ENCODE measurements around the gene SCFD2. TPM values are rescaled to one million over a fixed set of nuclear protein-coding genes. Genes with fewer than 3 reads are reported as not detected.

SCFD2 gene
- total and polyA plus RNA-seq, 5 donors from 2014 or later = 15.0 to 23.9 (median 16.3) TPM

DNA sequence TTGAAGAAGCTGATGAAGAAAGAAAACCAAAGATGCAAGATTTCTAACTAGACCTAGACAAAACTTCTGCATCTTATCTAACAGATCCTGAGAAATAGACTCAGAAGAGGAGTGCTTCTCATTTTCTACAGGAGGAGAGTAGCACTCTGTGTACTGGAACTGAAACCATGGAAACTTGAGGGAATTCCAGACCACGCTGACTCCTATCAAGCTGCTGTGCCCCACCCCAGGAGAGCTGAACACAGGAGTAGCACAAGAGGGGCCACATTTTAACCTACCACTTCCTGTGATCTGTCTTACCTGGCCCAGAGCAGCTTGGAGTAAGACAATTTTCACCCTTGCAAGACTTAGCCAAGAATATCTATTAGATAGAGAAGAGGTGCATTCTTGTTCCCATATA, 248.9 kb downstream of the SCFD2 start:
- Histone ChIP-seq H3K9me3 (ENCODE audit: control insufficient read depth in 2 of 2, low read length in 2 of 2) (no peaks in the 10 kb centered on the region), H3K4me3 (ENCODE audit: low read depth, low read length) (no peak overlapping the region), H3K27ac (ENCODE audit: insufficient read depth, low read length, poor library complexity, severe bottlenecking) (no peak overlapping the region), H3K36me3 (ENCODE audit: control insufficient read depth, insufficient read depth, low read length) (no peaks in the 10 kb centered on the region), H3K27me3 (ENCODE audit: control insufficient read depth, insufficient read depth, low read length) (no peaks in the 10 kb centered on the region), H3K4me1 (ENCODE audit: control insufficient read depth, insufficient read depth, low read length, poor library complexity, severe bottlenecking) (peaks cover 4% of the 10 kb centered on the region)
- ATAC-seq (ENCODE audit: low read depth in 2 of 2) (no peak), DNase-seq (no peak)
- peak overlapping the region in 1 of 3 donors; percentile 32 for H3K27ac Mint-ChIP-seq
- peaks cover 0 to 2% (median 0%) of the 10 kb centered on the region in 7 donors for H3K9me3 Mint-ChIP-seq
- H3K4me1 Mint-ChIP-seq = peaks cover 5 to 9% (median 8%) of the 10 kb centered on the region in 4 donors
- peaks cover 13% of the 10 kb centered on the region for H3K36me3 Mint-ChIP-seq
- no peak overlapping the region for H3K4me3 Mint-ChIP-seq
- H3K27me3 Mint-ChIP-seq = no peaks in the 10 kb centered on the region

DNA sequence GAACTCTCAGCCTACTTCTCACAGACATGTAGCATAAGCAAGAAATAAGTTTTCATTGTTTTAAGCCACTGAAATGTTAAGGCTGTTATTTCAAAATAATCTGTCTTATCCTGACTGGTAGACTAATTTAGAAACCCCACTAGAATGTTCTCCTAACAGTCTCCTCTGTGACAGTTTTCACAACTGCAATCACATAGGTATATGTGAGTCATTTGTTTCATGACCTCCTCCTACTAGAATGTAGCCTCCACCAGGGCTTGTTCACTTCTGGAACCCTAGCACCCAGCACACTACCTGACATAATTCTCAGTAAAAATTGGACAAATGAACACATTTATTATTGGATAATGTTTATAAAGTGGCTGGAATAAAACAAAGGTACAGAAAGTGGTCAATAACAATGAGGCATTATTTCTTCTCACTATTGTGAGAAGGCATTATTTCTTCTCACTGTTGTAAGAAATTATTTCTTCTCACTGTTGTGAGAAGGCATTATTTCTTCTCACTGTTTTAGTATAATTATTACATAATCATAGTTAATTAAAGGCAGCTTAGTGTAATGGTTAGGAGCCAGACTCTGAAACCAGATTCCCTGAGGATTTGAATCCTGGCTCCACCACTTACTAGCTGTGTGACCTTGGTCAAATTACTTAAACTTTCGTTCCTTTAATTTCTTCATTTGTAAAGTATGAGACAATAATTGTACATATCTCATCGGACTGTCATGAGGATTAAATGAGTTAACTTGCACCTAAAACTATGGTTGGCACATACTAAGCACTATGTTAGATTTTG, 252.2 kb downstream of the SCFD2 start:
- peaks cover 28% of the 10 kb centered on the region for H3K36me3 Mint-ChIP-seq
- H3K4me1 Mint-ChIP-seq = peaks cover 5 to 11% (median 9%) of the 10 kb centered on the region in 4 donors
- peaks cover 0 to 10% (median 4%) of the 10 kb centered on the region in 7 donors for H3K9me3 Mint-ChIP-seq
- H3K27me3 Mint-ChIP-seq = no peaks in the 10 kb centered on the region
- DNase-seq = no peak
- no peaks in the 10 kb centered on the region for H3K36me3 ChIP-seq (ENCODE audit: control insufficient read depth, insufficient read depth, low read length)
- H3K4me3 Mint-ChIP-seq = peak overlapping the region in 1 of 4 donors; percentile 66
- no peak overlapping the region for H3K4me3 ChIP-seq (ENCODE audit: low read depth, low read length)
- no peaks in the 10 kb centered on the region for H3K9me3 ChIP-seq (ENCODE audit: control insufficient read depth in 2 of 2, low read length in 2 of 2)
- no peak overlapping the region for H3K27ac Mint-ChIP-seq
- ATAC-seq (ENCODE audit: low read depth in 2 of 2) = no peak
- H3K27ac ChIP-seq (ENCODE audit: insufficient read depth, low read length, poor library complexity, severe bottlenecking) = no peak overlapping the region
- H3K4me1 ChIP-seq (ENCODE audit: control insufficient read depth, insufficient read depth, low read length, poor library complexity, severe bottlenecking) = peaks cover 4% of the 10 kb centered on the region
- H3K27me3 ChIP-seq (ENCODE audit: control insufficient read depth, insufficient read depth, low read length) = no peaks in the 10 kb centered on the region

- Mint-ChIP-seq H3K4me1 (peaks cover 2 to 15% (median 5%) of the 10 kb centered on the region in 4 donors), H3K4me3 (no peak overlapping the region), H3K36me3 (peaks cover 29% of the 10 kb centered on the region), H3K9me3 (peaks cover 3 to 9% (median 5%) of the 10 kb centered on the region in 7 donors), H3K27ac (no peak overlapping the region), H3K27me3 (no peaks in the 10 kb centered on the region)
- no peaks in the 10 kb centered on the region for H3K4me1 ChIP-seq (ENCODE audit: control insufficient read depth, insufficient read depth, low read length, poor library complexity, severe bottlenecking)
- ATAC-seq (ENCODE audit: low read depth in 2 of 2) = no peak
- DNase-seq = no peak
- no peak overlapping the region for H3K27ac ChIP-seq (ENCODE audit: insufficient read depth, low read length, poor library complexity, severe bottlenecking)
- no peaks in the 10 kb centered on the region for H3K27me3 ChIP-seq (ENCODE audit: control insufficient read depth, insufficient read depth, low read length)
- H3K9me3 ChIP-seq (ENCODE audit: control insufficient read depth in 2 of 2, low read length in 2 of 2) = peaks cover 0 to under 1% of the 10 kb centered on the region in 2 experiments
- H3K36me3 ChIP-seq (ENCODE audit: control insufficient read depth, insufficient read depth, low read length) = no peaks in the 10 kb centered on the region
- H3K4me3 ChIP-seq (ENCODE audit: low read depth, low read length) = no peak overlapping the region
Measured at GRCh38 chr4:53105313-53105712, 260.5 kb downstream of the SCFD2 start.

DNA sequence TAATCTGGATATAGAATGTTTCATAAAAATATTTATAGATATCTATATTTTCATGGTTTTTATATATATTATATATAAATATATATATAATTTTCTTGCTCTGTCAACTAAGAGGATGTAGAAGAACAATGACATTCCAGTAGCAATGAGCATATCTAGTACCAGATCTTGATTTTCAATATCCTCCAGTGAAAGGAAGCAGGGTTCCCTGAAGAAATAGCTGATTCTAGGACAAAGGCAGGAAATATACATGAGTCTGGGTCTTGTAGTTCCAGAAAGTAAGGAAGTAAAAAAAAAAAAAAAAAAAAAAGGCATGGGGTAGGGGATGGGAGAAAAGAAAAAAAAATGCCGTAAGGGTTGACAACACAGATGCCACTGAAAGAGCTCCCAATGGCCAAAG, 262.4 kb downstream of the SCFD2 start:
- no peak for ATAC-seq (ENCODE audit: low read depth in 2 of 2)
- peaks cover 34% of the 10 kb centered on the region for H3K36me3 Mint-ChIP-seq
- Histone ChIP-seq H3K27me3 (ENCODE audit: control insufficient read depth, insufficient read depth, low read length) (no peaks in the 10 kb centered on the region), H3K9me3 (ENCODE audit: control insufficient read depth in 2 of 2, low read length in 2 of 2) (peaks cover 0 to 4% of the 10 kb centered on the region in 2 experiments), H3K27ac (ENCODE audit: insufficient read depth, low read length, poor library complexity, severe bottlenecking) (no peak overlapping the region), H3K4me3 (ENCODE audit: low read depth, low read length) (no peak overlapping the region), H3K4me1 (ENCODE audit: control insufficient read depth, insufficient read depth, low read length, poor library complexity, severe bottlenecking) (no peaks in the 10 kb centered on the region), H3K36me3 (ENCODE audit: control insufficient read depth, insufficient read depth, low read length) (no peaks in the 10 kb centered on the region)
- H3K9me3 Mint-ChIP-seq = peaks cover 4 to 19% (median 8%) of the 10 kb centered on the region in 7 donors
- H3K27ac Mint-ChIP-seq = no peak overlapping the region
- H3K4me1 Mint-ChIP-seq = peaks cover 2 to 10% (median 7%) of the 10 kb centered on the region in 4 donors
- no peaks in the 10 kb centered on the region for H3K27me3 Mint-ChIP-seq
- no peak overlapping the region for H3K4me3 Mint-ChIP-seq
- no peak for DNase-seq

- no peaks in the 10 kb centered on the region for H3K36me3 ChIP-seq (ENCODE audit: control insufficient read depth, insufficient read depth, low read length)
- no peaks in the 10 kb centered on the region for H3K27me3 Mint-ChIP-seq
- no peak overlapping the region for H3K4me3 Mint-ChIP-seq
- peaks cover 0 to 14% (median 10%) of the 10 kb centered on the region in 7 donors for H3K9me3 Mint-ChIP-seq
- H3K27ac ChIP-seq (ENCODE audit: insufficient read depth, low read length, poor library complexity, severe bottlenecking) = no peak overlapping the region
- H3K4me1 Mint-ChIP-seq = peaks cover 0 to 7% (median 4%) of the 10 kb centered on the region in 4 donors
- H3K27ac Mint-ChIP-seq = no peak overlapping the region
- ATAC-seq (ENCODE audit: low read depth in 2 of 2) = no peak
- no peak overlapping the region for H3K4me3 ChIP-seq (ENCODE audit: low read depth, low read length)
- no peaks in the 10 kb centered on the region for H3K27me3 ChIP-seq (ENCODE audit: control insufficient read depth, insufficient read depth, low read length)
- H3K36me3 Mint-ChIP-seq = peaks cover 30% of the 10 kb centered on the region
- DNase-seq = no peak
- H3K9me3 ChIP-seq (ENCODE audit: control insufficient read depth in 2 of 2, low read length in 2 of 2) = peaks cover 0 to 4% of the 10 kb centered on the region in 2 experiments
- H3K4me1 ChIP-seq (ENCODE audit: control insufficient read depth, insufficient read depth, low read length, poor library complexity, severe bottlenecking) = no peaks in the 10 kb centered on the region
Measured at GRCh38 chr4:53101191-53101581, 264.7 kb downstream of the SCFD2 start.

DNA sequence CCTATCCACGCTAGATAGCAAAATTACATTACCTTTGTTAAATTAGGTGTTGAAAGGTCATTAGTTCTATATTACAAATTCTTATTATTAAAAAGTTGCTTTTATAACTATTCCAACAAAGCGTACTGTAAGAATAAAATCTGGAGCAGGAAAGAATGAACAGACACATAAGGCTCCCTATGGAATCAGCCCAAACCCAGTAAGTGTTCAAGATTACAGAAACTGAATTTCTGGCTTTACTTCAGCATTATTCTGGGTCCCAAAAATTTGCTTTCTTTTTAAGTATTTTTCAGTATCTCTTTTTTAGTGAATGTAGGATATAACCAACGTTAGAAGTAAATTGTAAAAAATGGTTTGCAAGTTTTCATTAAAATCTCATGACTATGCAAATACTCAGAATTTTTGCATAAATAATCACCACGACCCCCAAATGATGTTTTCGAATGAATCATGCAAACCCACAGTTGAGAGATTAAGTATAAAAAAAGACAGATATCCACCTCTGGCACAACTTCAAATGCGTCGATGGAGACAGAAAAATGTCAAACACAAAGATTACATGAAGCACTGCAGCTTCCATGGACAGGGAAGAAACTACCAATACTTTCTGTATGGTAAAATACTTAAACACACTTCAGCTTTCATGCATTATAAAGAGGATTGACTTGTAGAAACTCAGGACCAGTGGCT, 265.2 kb downstream of the SCFD2 start:
- H3K9me3 ChIP-seq (ENCODE audit: control insufficient read depth in 2 of 2, low read length in 2 of 2) = peaks cover 0 to 4% of the 10 kb centered on the region in 2 experiments
- ATAC-seq (ENCODE audit: low read depth in 2 of 2) = no peak
- Mint-ChIP-seq H3K27ac (no peak overlapping the region), H3K27me3 (no peaks in the 10 kb centered on the region), H3K9me3 (peaks cover 0 to 12% (median 10%) of the 10 kb centered on the region in 7 donors), H3K36me3 (peaks cover 30% of the 10 kb centered on the region), H3K4me1 (peaks cover 0 to 5% (median 3%) of the 10 kb centered on the region in 4 donors), H3K4me3 (no peak overlapping the region)
- no peaks in the 10 kb centered on the region for H3K4me1 ChIP-seq (ENCODE audit: control insufficient read depth, insufficient read depth, low read length, poor library complexity, severe bottlenecking)
- no peak overlapping the region for H3K4me3 ChIP-seq (ENCODE audit: low read depth, low read length)
- H3K36me3 ChIP-seq (ENCODE audit: control insufficient read depth, insufficient read depth, low read length) = no peaks in the 10 kb centered on the region
- DNase-seq = no peak
- H3K27me3 ChIP-seq (ENCODE audit: control insufficient read depth, insufficient read depth, low read length) = no peaks in the 10 kb centered on the region
- no peak overlapping the region for H3K27ac ChIP-seq (ENCODE audit: insufficient read depth, low read length, poor library complexity, severe bottlenecking)

GRCh38 chr4:53098681-53099121, 267.2 kb downstream of the SCFD2 start:
- H3K4me1 ChIP-seq (ENCODE audit: control insufficient read depth, insufficient read depth, low read length, poor library complexity, severe bottlenecking) = no peaks in the 10 kb centered on the region
- Mint-ChIP-seq H3K27ac (no peak overlapping the region), H3K4me3 (no peak overlapping the region), H3K4me1 (peaks cover 0 to 5% (median 2%) of the 10 kb centered on the region in 4 donors), H3K9me3 (peaks cover 1 to 15% (median 10%) of the 10 kb centered on the region in 7 donors), H3K36me3 (peaks cover 25% of the 10 kb centered on the region), H3K27me3 (no peaks in the 10 kb centered on the region)
- H3K9me3 ChIP-seq (ENCODE audit: control insufficient read depth in 2 of 2, low read length in 2 of 2) = peaks cover 0 to 4% of the 10 kb centered on the region in 2 experiments
- DNase-seq = no peak
- no peak overlapping the region for H3K4me3 ChIP-seq (ENCODE audit: low read depth, low read length)
- no peaks in the 10 kb centered on the region for H3K27me3 ChIP-seq (ENCODE audit: control insufficient read depth, insufficient read depth, low read length)
- no peak overlapping the region for H3K27ac ChIP-seq (ENCODE audit: insufficient read depth, low read length, poor library complexity, severe bottlenecking)
- H3K36me3 ChIP-seq (ENCODE audit: control insufficient read depth, insufficient read depth, low read length) = no peaks in the 10 kb centered on the region
- no peak for ATAC-seq (ENCODE audit: low read depth in 2 of 2)

All from CD4-positive, CD25-positive, alpha-beta regulatory T cell (primary cell).